ENCODE measurements around the gene PNPLA8. TPM values are rescaled to one million over a fixed set of nuclear protein-coding genes. Genes with fewer than 3 reads are reported as not detected.
A peak's percentile ranks its signal among the peaks of the same experiment; 100 is the strongest.
"Not testable (repeated sequence)": the region's sequence is repeated elsewhere in the genome, so short reads cannot be mapped to it uniquely, and the experiment has no call there.

The PNPLA8 gene
- total RNA-seq, 1 experiment from 2014 or later: 5.2 TPM

GRCh38 chr7:108488768-108489538 lies 37.0 kb downstream of the PNPLA8 start:
- in situ Hi-C loops (cut with HindIII; ENCODE audit: low pct_unique_long_range_greater_than_20kb, low sequenced_read_pairs): no loop called here
- no peak for DNase-seq (ENCODE audit: low read depth)

DNA sequence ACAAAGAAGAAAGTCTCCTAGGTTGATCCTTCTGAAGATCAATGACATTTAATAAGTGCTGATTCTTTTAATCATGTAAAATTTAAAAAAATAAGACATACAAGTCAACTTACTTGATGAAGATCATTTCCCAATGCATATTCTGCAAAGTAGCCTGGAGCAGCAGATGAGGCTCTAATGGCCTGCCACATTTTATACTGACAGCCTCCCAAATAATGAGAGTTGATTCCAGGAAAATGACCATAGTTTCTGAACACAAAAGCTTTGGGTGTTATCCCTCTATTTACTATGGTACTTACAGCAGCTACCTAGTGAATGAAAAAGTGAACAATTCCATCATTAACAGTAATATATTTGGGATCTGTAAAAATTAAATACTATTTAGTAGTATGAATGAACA lies 38.3 kb downstream of the PNPLA8 start:
- DNase-seq (ENCODE audit: low read depth): no peak
- in situ Hi-C loops (cut with HindIII; ENCODE audit: low pct_unique_long_range_greater_than_20kb, low sequenced_read_pairs): no loop called here

- in situ Hi-C loops (cut with HindIII; ENCODE audit: low pct_unique_long_range_greater_than_20kb, low sequenced_read_pairs): no loop called here
- DNase-seq (ENCODE audit: low read depth): no peak
Observed at GRCh38 chr7:108486291-108486966, 39.5 kb downstream of the PNPLA8 start.

GRCh38 chr7:108484137-108484536 lies 41.8 kb downstream of the PNPLA8 start:
- in situ Hi-C loops (cut with HindIII; ENCODE audit: low pct_unique_long_range_greater_than_20kb, low sequenced_read_pairs): no loop called here
- no peak for DNase-seq (ENCODE audit: low read depth)

GRCh38 chr7:108480311-108480710 lies 45.6 kb downstream of the PNPLA8 start:
- peak; percentile 38 for DNase-seq (ENCODE audit: low read depth)
- in situ Hi-C loops (cut with HindIII; ENCODE audit: low pct_unique_long_range_greater_than_20kb, low sequenced_read_pairs): no loop called here

DNA sequence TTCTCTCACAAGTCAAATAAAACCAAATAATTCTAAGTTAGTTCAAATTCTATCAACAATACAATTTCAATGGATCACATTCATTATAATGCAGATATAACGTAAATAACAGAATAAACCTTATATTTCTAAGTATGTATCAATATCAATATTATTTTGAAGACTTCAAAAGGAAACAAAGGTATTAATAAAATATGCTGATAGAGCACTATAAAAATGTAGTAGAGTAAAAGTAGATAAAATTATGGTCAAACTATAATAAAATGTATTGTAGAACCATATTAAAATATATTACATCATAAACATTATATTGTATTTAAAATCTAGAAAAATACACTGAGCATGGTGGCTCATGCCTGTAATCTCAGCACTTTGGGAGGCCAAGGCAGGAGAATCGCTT lies 46.2 kb downstream of the PNPLA8 start:
- DNase-seq (ENCODE audit: low read depth): no peak
- in situ Hi-C loops (cut with HindIII; ENCODE audit: low pct_unique_long_range_greater_than_20kb, low sequenced_read_pairs): no loop called here

DNA sequence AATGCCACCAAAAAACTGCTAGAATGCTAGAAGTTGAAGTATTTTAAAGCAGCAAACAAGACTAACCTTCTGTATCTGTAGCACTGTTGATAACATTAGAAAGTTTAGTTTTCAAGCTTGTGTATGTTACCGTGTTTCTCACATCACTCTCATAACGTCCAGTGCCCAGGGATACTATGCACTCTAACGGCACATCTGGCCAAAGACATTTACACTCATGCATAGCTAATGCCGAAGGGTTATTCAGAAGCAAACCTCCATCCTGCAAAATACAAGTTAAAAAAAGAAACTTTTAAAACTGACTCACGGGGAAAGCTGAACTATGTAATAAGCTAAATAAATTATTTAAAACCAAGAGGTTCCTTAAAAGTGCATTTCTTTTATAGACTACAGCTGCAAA lies 46.8 kb downstream of the PNPLA8 start:
- in situ Hi-C loops (cut with HindIII; ENCODE audit: low pct_unique_long_range_greater_than_20kb, low sequenced_read_pairs): no loop called here
- no peak for DNase-seq (ENCODE audit: low read depth)

DNA sequence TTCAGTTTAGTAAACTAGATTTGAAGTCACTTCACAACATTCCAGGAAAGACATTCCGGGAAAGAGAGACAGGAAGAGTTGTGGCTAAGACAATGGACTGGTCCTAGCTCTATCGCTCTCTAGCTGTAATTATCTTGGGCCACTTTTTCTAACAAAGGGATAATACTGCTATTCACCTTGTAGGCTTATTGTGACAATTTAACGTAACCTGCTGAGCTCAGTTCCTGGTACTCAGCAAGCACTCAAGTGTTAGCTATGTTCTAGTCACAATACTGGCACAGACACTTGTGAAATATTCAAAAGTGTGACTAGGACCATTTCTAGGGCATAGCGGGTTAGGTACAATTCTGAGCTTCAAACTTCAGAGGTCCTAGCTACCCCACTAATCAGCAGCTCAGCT lies 57.7 kb downstream of the PNPLA8 start:
- DNase-seq (ENCODE audit: low read depth): no peak
- in situ Hi-C loops (cut with HindIII; ENCODE audit: low pct_unique_long_range_greater_than_20kb, low sequenced_read_pairs): no loop called here

DNA sequence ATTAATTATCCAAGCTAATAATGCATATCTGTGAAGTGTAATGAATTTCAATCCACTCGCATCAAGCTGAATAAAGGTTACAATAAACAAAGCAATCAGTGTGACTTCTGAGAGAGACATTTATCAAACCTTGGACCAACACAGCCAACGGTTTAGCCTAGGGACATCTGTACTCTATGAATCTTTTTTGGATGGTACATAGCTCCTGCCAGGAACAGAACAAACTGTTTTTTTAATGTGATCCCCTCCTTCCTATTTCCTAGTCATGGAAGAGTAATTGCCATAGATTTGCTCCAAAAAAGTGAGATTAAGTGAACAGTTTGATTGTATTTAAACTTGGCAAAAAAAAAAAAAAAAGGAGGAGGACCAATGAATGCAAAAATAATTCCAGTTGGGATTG lies 58.5 kb downstream of the PNPLA8 start:
- no peak for DNase-seq (ENCODE audit: low read depth)
- in situ Hi-C loops (cut with HindIII; ENCODE audit: low pct_unique_long_range_greater_than_20kb, low sequenced_read_pairs): no loop called here

- in situ Hi-C loops (cut with HindIII; ENCODE audit: low pct_unique_long_range_greater_than_20kb, low sequenced_read_pairs); DNase-seq (ENCODE audit: low read depth): not testable (repeated sequence)
Observed at GRCh38 chr7:108466322-108466721, 59.6 kb downstream of the PNPLA8 start.

DNA sequence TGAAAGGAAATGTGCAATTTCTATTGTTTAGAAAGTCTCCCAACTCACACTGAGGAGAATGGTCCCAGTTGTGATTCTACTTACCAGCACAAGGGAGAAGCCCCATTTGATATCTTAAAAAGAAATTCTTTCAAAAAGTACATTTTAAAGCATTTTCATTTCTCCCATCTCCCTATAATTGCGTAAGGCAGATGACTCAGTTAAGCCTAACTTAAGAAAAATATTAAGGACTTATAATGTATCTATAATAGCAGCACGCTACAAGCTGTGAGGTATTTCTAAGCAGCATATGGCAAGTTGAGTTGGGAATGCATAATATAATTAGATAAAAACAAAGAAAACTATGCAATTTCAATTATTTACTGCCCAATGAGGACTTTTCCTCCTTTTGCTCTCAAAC lies 61.2 kb downstream of the PNPLA8 start:
- DNase-seq (ENCODE audit: low read depth): no peak
- in situ Hi-C loops (cut with HindIII; ENCODE audit: low pct_unique_long_range_greater_than_20kb, low sequenced_read_pairs): no loop called here

GRCh38 chr7:108463613-108464012 lies 62.3 kb downstream of the PNPLA8 start:
- no peak for DNase-seq (ENCODE audit: low read depth)
- in situ Hi-C loops (cut with HindIII; ENCODE audit: low pct_unique_long_range_greater_than_20kb, low sequenced_read_pairs): no loop called here

- in situ Hi-C loops (cut with HindIII; ENCODE audit: low pct_unique_long_range_greater_than_20kb, low sequenced_read_pairs): no loop called here
- peak; percentile 44 for DNase-seq (ENCODE audit: low read depth)
Observed at GRCh38 chr7:108461840-108462239, 64.1 kb downstream of the PNPLA8 start.

DNA sequence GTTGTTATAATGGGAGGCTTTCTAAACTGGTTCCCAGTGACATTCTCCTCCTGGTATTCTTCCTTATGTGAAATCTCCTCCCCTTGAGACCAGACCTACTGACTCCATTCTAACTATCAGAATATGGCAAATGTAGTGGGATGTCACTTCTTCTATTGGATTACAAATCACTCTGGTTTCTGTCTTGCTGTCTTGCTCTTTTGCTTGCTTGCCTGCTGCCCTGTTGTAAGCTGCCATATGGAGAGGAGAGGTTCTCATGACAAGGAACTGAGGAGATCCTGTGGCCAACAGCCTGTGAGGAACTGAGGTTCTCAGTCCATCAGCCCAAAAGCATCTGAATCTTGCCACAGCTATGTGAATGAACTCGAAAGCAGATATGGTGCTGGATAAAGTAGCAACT lies 65.0 kb downstream of the PNPLA8 start:
- in situ Hi-C loops (cut with HindIII; ENCODE audit: low pct_unique_long_range_greater_than_20kb, low sequenced_read_pairs): no loop called here
- DNase-seq (ENCODE audit: low read depth): no peak

GRCh38 chr7:108459922-108460551 lies 65.9 kb downstream of the PNPLA8 start:
- peak; percentile 51 for DNase-seq (ENCODE audit: low read depth)

DNA sequence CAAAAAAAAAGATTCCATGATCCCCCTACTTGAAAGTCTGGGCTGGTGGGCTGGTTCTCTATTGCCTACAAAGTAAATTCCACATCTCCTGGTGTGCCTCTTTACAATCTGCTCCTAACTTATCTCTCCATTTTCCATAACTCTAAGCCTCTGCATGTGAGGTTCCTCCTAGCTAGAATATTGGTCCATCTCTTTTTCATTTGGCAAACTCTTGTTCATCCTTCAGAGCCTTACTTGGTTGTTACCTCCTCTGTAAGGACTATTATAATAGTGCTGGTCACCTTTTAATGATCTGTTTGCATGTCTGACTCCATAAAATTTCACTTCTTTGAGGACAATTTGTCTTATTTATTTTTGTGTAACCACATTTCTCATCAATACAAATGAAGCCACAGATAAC lies 68.1 kb downstream of the PNPLA8 start:
- in situ Hi-C loops (cut with HindIII; ENCODE audit: low pct_unique_long_range_greater_than_20kb, low sequenced_read_pairs): no loop called here
- no peak for DNase-seq (ENCODE audit: low read depth)

More at GRCh38 chr7:108459922-108460551, 65.9 kb downstream of the PNPLA8 start:
- in situ Hi-C loops (cut with HindIII; ENCODE audit: low pct_unique_long_range_greater_than_20kb, low sequenced_read_pairs): no loop called here

- in situ Hi-C loops (cut with HindIII; ENCODE audit: low pct_unique_long_range_greater_than_20kb, low sequenced_read_pairs): no loop called here
- DNase-seq (ENCODE audit: low read depth): no peak
Observed at GRCh38 chr7:108456845-108457540, 68.9 kb downstream of the PNPLA8 start.

- peak; percentile 81 for DNase-seq (ENCODE audit: low read depth)
- in situ Hi-C loops (cut with HindIII; ENCODE audit: low pct_unique_long_range_greater_than_20kb, low sequenced_read_pairs): no loop called here
Observed at GRCh38 chr7:108455998-108456677, 69.8 kb downstream of the PNPLA8 start, which contains the start of gene NRCAM. TSS of gene NRCAM (minus strand) at chr7:108456436. CDS start at chr7:108240064, 216,372 bp downstream.
